HepG2 (cell line): Measurements from ENCODE around the gene TMEM235. TPM values are rescaled to one million over a fixed set of nuclear protein-coding genes. Genes with fewer than 3 reads are reported as not detected.

Source experiments
- GATAD1 ChIP-seq: IDR thresholded peaks from 2 replicates; pipeline ENCODE4 v1.6.1; 2016; ENCODE audit warnings: missing genetic modification reagents, missing compliant biosample characterization
- MBNL3 ChIP-seq: fragments of 250-450 bp; sonication (Bioruptor Pico); conservative IDR thresholded peaks from 2 replicates; pipeline ENCODE4 v1.8.0; 2022; ENCODE audit warnings: mild to moderate bottlenecking, inconsistent platforms
- MED8 ChIP-seq: sonication (generic); formaldehyde crosslinking; IDR thresholded peaks from 2 replicates; pipeline ENCODE4 v1.8.1; 2023; ENCODE audit warnings: mild to moderate bottlenecking, missing genetic modification reagents; ENCODE audit not compliant: insufficient replicate concordance
- NFE2L1 ChIP-seq: sonication (generic); formaldehyde crosslinking; IDR thresholded peaks from 2 replicates; pipeline ENCODE4 v1.4.0; 2020; ENCODE audit warnings: missing genetic modification reagents, mild to moderate bottlenecking, borderline replicate concordance
- SMARCC2 ChIP-seq: fragments of 450-650 bp; IDR thresholded peaks from 2 replicates; pipeline ENCODE4 v1.6.1; 2017; ENCODE audit warnings: antibody characterized with exemption, mild to moderate bottlenecking
- TBL1XR1 ChIP-seq: fragments of 150-350 bp; IDR thresholded peaks from 2 replicates; pipeline ENCODE4 v1.6.1; 2014; ENCODE audit warnings: borderline replicate concordance, low read length; ENCODE audit not compliant: partially characterized antibody
- YEATS2 ChIP-seq: sonication (generic); formaldehyde crosslinking; IDR thresholded peaks from 2 replicates; pipeline ENCODE4 v1.4.0; 2020; ENCODE audit warnings: missing genetic modification reagents, borderline replicate concordance
- ZFP62 ChIP-seq: sonication (generic); formaldehyde crosslinking; IDR thresholded peaks from 2 replicates; pipeline ENCODE4 v1.4.0; 2020; ENCODE audit warnings: missing genetic modification reagents
- ZMYM3 ChIP-seq: sonication (generic); formaldehyde crosslinking; IDR thresholded peaks from 2 replicates; pipeline ENCODE4 v1.5.1; 2020; ENCODE audit warnings: mild to moderate bottlenecking, missing genetic modification reagents
- ZNF180 ChIP-seq: sonication (generic); formaldehyde crosslinking; IDR thresholded peaks from 2 replicates; pipeline ENCODE4 v1.4.0; 2020; ENCODE audit warnings: low read depth, missing genetic modification reagents, borderline replicate concordance
- polyA plus RNA-seq, 8 experiments: library from polyadenylated mRNA; depleted of rRNA in 3 of 8; stranded (reverse) in 7 of 8; unstranded in 1 of 8; fragments of >200 nt; fragmentation: Illumina TruSeq in 4 of 8; extraction: Trizol in 4 of 8; gene quantifications; 2 replicates each; pipeline versions ENCODE4 v1.2.1 to v1.2.3, GENCODE V29; 2011 to 2016; ENCODE audit warnings: low read depth in 4 of 8, missing spikeins in 1 of 8, mixed read lengths in 1 of 8; ENCODE audit not compliant: insufficient read depth in 1 of 8
- total RNA-seq, 5 experiments: library from RNA; depleted of rRNA; stranded (reverse); fragments of >200 nt; fragmentation: Illumina TruSeq; extraction: Trizol; gene quantifications; 2 replicates each; pipeline ENCODE4 v1.2.3, GENCODE V29; 2016; ENCODE audit warnings: low read depth in 1 of 5
- TF ChIP-seq, protein P1 (sequence below): sonication (generic); formaldehyde crosslinking; IDR thresholded peaks from 2 replicates; pipeline ENCODE4 v1.4.0; 2020; ENCODE audit warnings: mild to moderate bottlenecking, missing genetic modification reagents
- TF ChIP-seq, protein P2 (sequence below): IDR thresholded peaks from 2 replicates; pipeline ENCODE4 v1.6.1; 2016; ENCODE audit warnings: missing biosample characterization, missing genetic modification reagents, low read depth
- TF ChIP-seq, protein P3 (sequence below): sonication (generic); formaldehyde crosslinking; IDR thresholded peaks from 2 replicates; pipeline ENCODE4 v1.4.0; 2020; ENCODE audit warnings: missing genetic modification reagents, borderline replicate concordance
- TF ChIP-seq, protein P4 (sequence below): sonication (generic); formaldehyde crosslinking; IDR thresholded peaks from 2 replicates; pipeline ENCODE4 v1.4.0; 2020; ENCODE audit warnings: missing genetic modification reagents
- TF ChIP-seq, protein P5 (sequence below): sonication (generic); formaldehyde crosslinking; IDR thresholded peaks from 2 replicates; pipeline ENCODE4 v1.4.0; 2020; ENCODE audit warnings: missing genetic modification reagents, low read depth, mild to moderate bottlenecking, borderline replicate concordance

Gene TMEM235
- total and polyA plus RNA-seq, 2 of the 13 experiments (the other 11 are each of a cell fraction or from before 2014, with no cell fraction given), result not detected

DNA sequence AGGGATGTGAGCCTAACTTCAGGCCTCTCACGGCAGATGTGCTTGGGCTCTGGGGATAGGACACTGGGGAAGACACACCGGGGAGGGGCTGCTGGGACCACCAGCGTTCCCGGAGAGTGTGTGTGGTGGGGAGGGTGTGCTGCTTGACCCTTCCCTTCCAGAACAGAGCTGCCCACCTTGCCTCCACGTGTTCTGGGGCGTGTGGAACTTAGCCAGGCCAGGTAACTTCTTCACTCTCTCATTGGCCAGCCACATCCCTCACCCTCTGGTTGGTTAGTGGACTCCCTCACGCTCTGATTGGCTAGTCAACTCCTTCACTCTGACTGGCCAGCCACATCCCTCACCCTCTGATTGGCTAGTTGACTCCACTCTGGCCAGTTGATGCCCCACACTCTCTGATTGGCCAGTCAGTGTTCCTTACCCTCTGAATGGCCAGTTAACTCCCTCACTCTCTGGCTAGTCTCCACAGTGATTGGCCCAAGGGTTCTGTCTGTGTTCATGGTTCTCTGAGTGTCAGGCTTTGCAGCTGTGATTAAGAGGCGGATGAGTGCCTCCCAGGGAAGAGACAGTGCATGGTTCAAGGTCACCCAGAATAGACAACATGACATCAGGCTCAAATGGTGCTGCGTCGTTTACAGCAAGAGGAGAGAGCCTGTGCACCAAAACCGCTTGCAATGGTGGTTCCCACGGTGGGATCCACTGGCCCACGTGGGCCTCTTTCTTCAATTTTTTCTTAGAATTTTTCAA is 10.0 kb downstream of the TMEM235 start (continued):
- TF ChIP-seq YEATS2 (CRISPR knock-in tag) (peak; percentile 48; the same call in 1 of the 2 replicates), ZFP62 (CRISPR knock-in tag) (no peak), TBL1XR1 (no peak), ZNF180 (CRISPR knock-in tag) (no peak), NFE2L1 (CRISPR knock-in tag) (no peak), SMARCC2 (no peak), ZMYM3 (no peak; the same call in 1 of the 2 replicates), MED8 (no peak), GATAD1 (CRISPR knock-in tag) (no peak), MBNL3 (CRISPR knock-in tag) (0 out of 2 replicates have a peak, but pooled peaks have one; percentile 17)
- TF ChIP-seq, protein P1, sequence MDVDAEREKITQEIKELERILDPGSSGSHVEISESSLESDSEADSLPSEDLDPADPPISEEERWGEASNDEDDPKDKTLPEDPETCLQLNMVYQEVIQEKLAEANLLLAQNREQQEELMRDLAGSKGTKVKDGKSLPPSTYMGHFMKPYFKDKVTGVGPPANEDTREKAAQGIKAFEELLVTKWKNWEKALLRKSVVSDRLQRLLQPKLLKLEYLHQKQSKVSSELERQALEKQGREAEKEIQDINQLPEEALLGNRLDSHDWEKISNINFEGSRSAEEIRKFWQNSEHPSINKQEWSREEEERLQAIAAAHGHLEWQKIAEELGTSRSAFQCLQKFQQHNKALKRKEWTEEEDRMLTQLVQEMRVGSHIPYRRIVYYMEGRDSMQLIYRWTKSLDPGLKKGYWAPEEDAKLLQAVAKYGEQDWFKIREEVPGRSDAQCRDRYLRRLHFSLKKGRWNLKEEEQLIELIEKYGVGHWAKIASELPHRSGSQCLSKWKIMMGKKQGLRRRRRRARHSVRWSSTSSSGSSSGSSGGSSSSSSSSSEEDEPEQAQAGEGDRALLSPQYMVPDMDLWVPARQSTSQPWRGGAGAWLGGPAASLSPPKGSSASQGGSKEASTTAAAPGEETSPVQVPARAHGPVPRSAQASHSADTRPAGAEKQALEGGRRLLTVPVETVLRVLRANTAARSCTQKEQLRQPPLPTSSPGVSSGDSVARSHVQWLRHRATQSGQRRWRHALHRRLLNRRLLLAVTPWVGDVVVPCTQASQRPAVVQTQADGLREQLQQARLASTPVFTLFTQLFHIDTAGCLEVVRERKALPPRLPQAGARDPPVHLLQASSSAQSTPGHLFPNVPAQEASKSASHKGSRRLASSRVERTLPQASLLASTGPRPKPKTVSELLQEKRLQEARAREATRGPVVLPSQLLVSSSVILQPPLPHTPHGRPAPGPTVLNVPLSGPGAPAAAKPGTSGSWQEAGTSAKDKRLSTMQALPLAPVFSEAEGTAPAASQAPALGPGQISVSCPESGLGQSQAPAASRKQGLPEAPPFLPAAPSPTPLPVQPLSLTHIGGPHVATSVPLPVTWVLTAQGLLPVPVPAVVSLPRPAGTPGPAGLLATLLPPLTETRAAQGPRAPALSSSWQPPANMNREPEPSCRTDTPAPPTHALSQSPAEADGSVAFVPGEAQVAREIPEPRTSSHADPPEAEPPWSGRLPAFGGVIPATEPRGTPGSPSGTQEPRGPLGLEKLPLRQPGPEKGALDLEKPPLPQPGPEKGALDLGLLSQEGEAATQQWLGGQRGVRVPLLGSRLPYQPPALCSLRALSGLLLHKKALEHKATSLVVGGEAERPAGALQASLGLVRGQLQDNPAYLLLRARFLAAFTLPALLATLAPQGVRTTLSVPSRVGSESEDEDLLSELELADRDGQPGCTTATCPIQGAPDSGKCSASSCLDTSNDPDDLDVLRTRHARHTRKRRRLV (CRISPR knock-in tag), result no peak
- TF ChIP-seq, protein P2, sequence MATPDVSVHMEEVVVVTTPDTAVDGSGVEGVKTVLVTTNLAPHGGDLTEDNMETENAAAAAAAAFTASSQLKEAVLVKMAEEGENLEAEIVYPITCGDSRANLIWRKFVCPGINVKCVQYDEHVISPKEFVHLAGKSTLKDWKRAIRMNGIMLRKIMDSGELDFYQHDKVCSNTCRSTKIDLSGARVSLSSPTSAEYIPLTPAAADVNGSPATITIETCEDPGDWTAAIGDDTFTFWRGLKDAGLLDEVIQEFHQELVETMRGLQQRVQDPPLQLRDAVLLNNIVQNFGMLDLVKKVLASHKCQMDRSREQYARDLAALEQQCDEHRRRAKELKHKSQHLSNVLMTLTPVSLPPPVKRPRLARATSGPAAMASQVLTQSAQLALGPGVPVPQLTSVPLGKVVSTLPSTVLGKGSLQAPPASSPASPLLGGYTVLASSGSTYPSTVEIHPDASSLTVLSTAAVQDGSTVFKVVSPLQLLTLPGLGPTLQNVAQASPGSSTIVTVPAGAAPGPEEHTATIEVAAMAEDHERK, result no peak
- TF ChIP-seq, protein P3, sequence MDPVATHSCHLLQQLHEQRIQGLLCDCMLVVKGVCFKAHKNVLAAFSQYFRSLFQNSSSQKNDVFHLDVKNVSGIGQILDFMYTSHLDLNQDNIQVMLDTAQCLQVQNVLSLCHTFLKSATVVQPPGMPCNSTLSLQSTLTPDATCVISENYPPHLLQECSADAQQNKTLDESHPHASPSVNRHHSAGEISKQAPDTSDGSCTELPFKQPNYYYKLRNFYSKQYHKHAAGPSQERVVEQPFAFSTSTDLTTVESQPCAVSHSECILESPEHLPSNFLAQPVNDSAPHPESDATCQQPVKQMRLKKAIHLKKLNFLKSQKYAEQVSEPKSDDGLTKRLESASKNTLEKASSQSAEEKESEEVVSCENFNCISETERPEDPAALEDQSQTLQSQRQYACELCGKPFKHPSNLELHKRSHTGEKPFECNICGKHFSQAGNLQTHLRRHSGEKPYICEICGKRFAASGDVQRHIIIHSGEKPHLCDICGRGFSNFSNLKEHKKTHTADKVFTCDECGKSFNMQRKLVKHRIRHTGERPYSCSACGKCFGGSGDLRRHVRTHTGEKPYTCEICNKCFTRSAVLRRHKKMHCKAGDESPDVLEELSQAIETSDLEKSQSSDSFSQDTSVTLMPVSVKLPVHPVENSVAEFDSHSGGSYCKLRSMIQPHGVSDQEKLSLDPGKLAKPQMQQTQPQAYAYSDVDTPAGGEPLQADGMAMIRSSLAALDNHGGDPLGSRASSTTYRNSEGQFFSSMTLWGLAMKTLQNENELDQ (CRISPR knock-in tag), result no peak
- TF ChIP-seq, protein P4, sequence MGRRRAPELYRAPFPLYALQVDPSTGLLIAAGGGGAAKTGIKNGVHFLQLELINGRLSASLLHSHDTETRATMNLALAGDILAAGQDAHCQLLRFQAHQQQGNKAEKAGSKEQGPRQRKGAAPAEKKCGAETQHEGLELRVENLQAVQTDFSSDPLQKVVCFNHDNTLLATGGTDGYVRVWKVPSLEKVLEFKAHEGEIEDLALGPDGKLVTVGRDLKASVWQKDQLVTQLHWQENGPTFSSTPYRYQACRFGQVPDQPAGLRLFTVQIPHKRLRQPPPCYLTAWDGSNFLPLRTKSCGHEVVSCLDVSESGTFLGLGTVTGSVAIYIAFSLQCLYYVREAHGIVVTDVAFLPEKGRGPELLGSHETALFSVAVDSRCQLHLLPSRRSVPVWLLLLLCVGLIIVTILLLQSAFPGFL, result no peak
- TF ChIP-seq, protein P5, sequence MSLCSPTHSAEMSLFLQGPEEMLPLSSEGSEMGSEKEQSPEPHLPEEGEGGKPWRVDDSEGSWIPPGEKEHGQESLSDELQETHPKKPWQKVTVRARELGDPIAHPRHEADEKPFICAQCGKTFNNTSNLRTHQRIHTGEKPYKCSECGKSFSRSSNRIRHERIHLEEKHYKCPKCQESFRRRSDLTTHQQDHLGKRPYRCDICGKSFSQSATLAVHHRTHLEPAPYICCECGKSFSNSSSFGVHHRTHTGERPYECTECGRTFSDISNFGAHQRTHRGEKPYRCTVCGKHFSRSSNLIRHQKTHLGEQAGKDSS, result 0 out of 2 replicates have a peak, but pooled peaks have one; percentile 47
